HCT116 (cell line): Measurements from ENCODE around the gene LRRC14B. TPM values are rescaled to one million over a fixed set of nuclear protein-coding genes. Genes with fewer than 3 reads are reported as not detected.
"Not testable (repeated sequence)": the region's sequence is repeated elsewhere in the genome, so short reads cannot be mapped to it uniquely, and the experiment has no call there.

Experiments used
- ATAC-seq: fragments of 200-7000 bp; cut with Tn5 transposase; 2 replicates; pipeline ENCODE4 v1.9.1; 2020; ENCODE audit warnings: mild to moderate bottlenecking, moderate library complexity
- BruUV-seq: library from RNA; stranded (reverse); fragments of 400-500 nt; replicated peaks from 2 replicates; lab custom pipeline; 2021; lab: Mats Ljungman, UMichigan
- CTCF ChIA-PET: fragments of 300-600 bp; sonication (Branson Sonifier 250); formaldehyde crosslinking; loops from one replicate; lab custom pipeline; 2021; ENCODE audit warnings: antibody characterized with exemption; lab: Charles Lee
- POLR2A ChIA-PET: fragments of 300-600, 350-600 bp; sonication (Branson Sonifier 250); formaldehyde crosslinking; loops from one replicate; lab custom pipeline; 2021; ENCODE audit warnings: antibody characterized with exemption; lab: Charles Lee
- RAD21 ChIA-PET, 2 experiments: fragments of 300-600 bp; sonication (Branson Sonifier 250); formaldehyde crosslinking; loops; one replicate each; lab custom pipeline; 2023; ENCODE audit warnings: low total read pairs in 2 of 2; ENCODE audit not compliant: uncharacterized antibody in 2 of 2, unreplicated experiment in 2 of 2, low non-redundant PET in 1 of 2; lab: Charles Lee
- DNase-seq: peaks from one replicate; pipeline ENCODE4 v3.0.0-alpha.2; 2010; ENCODE audit warnings: low read depth, low spot score
- H2AFZ ChIP-seq: fragments of 200-600 bp; shearing (Covaris generic), sonication (generic); 2 replicates; pipeline ENCODE4 v1.6.1; 2017; ENCODE audit warnings: low read depth, mixed run types, mixed read lengths, antibody characterized with exemption, low read length; ENCODE audit not compliant: poor library complexity, severe bottlenecking
- H3K27ac ChIP-seq: 2 replicates; pipeline ENCODE4 v1.5.1; 2012; ENCODE audit warnings: low read depth, low read length
- H3K27me3 ChIP-seq: fragments of 200-600 bp; sonication (generic); 2 replicates; pipeline ENCODE4 v1.6.1; 2016; ENCODE audit warnings: mixed run types, low read length, mixed read lengths; ENCODE audit not compliant: insufficient read depth
- H3K36me3 ChIP-seq, 2 experiments: fragments of 200-500 bp in 1 of 2; fragments of 200-600 bp in 1 of 2; sonication (Bioruptor generic) in 1 of 2; sonication (generic) in 1 of 2; 2 replicates each; pipeline versions ENCODE4 v1.5.1 to v1.6.1; 2014 to 2016; ENCODE audit warnings: low read length in 2 of 2, inconsistent platforms in 1 of 2, mixed read lengths in 1 of 2, mixed run types in 1 of 2; ENCODE audit not compliant: insufficient read depth in 2 of 2, control insufficient read depth in 1 of 2
- H3K4me1 ChIP-seq, 2 experiments: fragments of 200-600 bp in 1 of 2; sonication (generic) in 1 of 2; 2 replicates each; pipeline versions ENCODE4 v1.5.1 to v1.6.1; 2012 to 2017; ENCODE audit warnings: low read length in 2 of 2, inconsistent platforms in 1 of 2, mild to moderate bottlenecking in 1 of 2, mixed read lengths in 1 of 2, mixed run types in 1 of 2, moderate library complexity in 1 of 2; ENCODE audit not compliant: insufficient read depth in 2 of 2, control insufficient read depth in 1 of 2
- H3K4me2 ChIP-seq: fragments of 200-600 bp; sonication (generic); 2 replicates; pipeline ENCODE4 v1.6.1; 2017; ENCODE audit warnings: mixed run types, low read length, mixed read lengths
- H3K4me3 ChIP-seq, 2 experiments: fragments of 200-600 bp in 1 of 2; sonication (generic) in 1 of 2; replicated peaks in 1 of 2; 2 replicates each; pipeline ENCODE4 v1.5.1; 2011 to 2016; ENCODE audit warnings: low read length in 2 of 2, control low read depth in 1 of 2, low read depth in 1 of 2, mild to moderate bottlenecking in 1 of 2, mixed read lengths in 1 of 2, mixed run types in 1 of 2
- H3K79me2 ChIP-seq: fragments of 200-600 bp; sonication (generic); 2 replicates; pipeline ENCODE4 v1.6.1; 2017; ENCODE audit warnings: mild to moderate bottlenecking, mixed run types, low read length, moderate library complexity, mixed read lengths; ENCODE audit not compliant: insufficient read depth
- H3K9ac ChIP-seq: fragments of 200-600 bp; sonication (generic); 2 replicates; pipeline ENCODE4 v1.6.1; 2016; ENCODE audit warnings: low read length, mixed read lengths
- H3K9me2 ChIP-seq: fragments of 200-600 bp; sonication (generic), shearing (Covaris generic); 2 replicates; pipeline ENCODE4 v1.6.1; 2017; ENCODE audit warnings: mixed run types, mild to moderate bottlenecking, moderate library complexity; ENCODE audit not compliant: insufficient read depth
- H3K9me3 ChIP-seq, 2 experiments: fragments of 200-500 bp in 1 of 2; fragments of 200-600 bp in 1 of 2; sonication (Bioruptor generic) in 1 of 2; sonication (generic) in 1 of 2; 2 replicates each; pipeline ENCODE4 v1.6.1; 2014 to 2017; ENCODE audit warnings: low read length in 2 of 2, mixed read lengths in 2 of 2, inconsistent platforms in 1 of 2, low read depth in 1 of 2, mild to moderate bottlenecking in 1 of 2, mixed run types in 1 of 2, moderate library complexity in 1 of 2; ENCODE audit not compliant: control insufficient read depth in 1 of 2, insufficient read depth in 1 of 2
- H4K20me1 ChIP-seq: fragments of 200-600 bp; sonication (generic), shearing (Covaris generic); 2 replicates; pipeline ENCODE4 v1.6.1; 2017; ENCODE audit warnings: mixed run types, mild to moderate bottlenecking, moderate library complexity; ENCODE audit not compliant: insufficient read depth
- JUND ChIP-seq: IDR thresholded peaks from 2 replicates; pipeline ENCODE4 v1.6.1; 2012
- intact Hi-C: fragments of 100-400 bp; cut with micrococcal nuclease; formaldehyde crosslinking; loops from 2 replicates; pipeline ENCODE4 v1.10.0; 2022
- total RNA-seq: library from RNA; stranded (reverse); gene quantifications from one replicate; pipeline ENCODE4 v1.2.1, GENCODE V29; 2021; ENCODE audit not compliant: unreplicated experiment

LRRC14B gene
- total RNA-seq, 1 experiment from 2014 or later: not detected

DNA sequence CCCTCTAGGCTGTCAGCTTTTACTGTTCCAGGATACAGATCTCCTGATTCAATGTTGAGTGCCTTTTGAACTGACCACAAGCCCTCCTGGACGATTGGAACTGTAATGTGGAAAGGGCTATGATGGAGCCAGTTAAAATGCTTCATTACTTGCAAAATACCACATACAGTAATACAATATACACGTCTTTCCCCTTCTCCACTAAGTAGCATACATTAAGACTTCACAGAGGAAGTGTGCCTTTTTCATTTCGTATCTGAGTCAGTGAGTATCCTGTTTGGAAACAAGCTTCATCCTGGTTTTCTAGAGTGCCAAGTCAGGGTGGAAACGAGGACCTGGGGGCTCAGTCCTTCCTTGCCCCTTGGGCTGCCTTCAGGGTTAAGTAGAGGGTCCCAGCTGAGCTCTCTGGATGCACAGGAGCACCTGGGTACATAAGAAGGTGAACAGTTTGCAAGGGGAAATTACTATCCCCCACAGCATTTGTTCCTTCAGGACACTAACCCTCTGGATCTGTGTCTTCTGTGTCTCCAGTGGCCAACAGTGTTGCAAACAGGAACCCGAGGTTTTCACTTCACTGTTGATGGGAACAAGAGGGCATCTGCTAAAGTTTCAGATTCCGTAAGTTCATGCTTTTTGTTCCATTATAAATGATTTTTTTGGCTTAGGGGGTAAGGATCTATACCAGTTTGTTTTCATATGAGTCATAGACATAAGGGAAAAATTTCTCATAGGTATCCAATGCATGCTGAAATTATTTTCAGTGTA lies 31.8 kb downstream of the LRRC14B start:
- peaks cover 63% of the 10 kb centered on the region for H3K79me2 ChIP-seq

DNA sequence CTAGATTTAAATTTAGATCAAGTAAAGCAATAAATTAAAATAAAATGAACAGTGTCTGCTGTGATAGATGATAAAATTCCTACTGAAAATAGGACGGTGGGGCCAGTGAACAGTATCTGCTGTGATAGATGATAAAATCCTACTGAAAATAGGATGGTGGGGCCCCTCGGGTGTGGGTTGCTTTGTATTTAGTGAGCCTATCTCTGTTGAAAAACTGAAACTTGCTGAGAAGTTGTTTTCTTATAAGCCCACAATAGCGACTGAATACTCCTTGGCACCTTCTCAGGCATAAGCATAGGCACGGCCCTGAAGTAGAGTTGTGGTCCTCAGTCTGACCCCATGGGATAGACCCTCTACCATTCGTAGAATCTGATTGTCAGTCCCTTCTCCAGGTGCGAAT lies 32.5 kb downstream of the LRRC14B start:
- no peak for TF ChIP-seq JUND
- H3K27ac ChIP-seq: no peak overlapping the region
- intact Hi-C loops: no loop called here
- ChIA-PET RAD21 (no interaction called here), POLR2A (no interaction called here), CTCF (no interaction called here)
- no peaks in the 10 kb centered on the region for H3K27me3 ChIP-seq
- BruUV-seq: no TSS peak
- H3K4me2 ChIP-seq: no peak overlapping the region
- no peaks in the 10 kb centered on the region for H3K9me2 ChIP-seq
- H3K4me3 ChIP-seq: no peak overlapping the region
- H3K79me2 ChIP-seq: peaks cover 62% of the 10 kb centered on the region
- peaks cover 0 to 10% of the 10 kb centered on the region in 2 experiments; a peak in 1 of 4 replicates for H3K4me1 ChIP-seq
- no peaks in the 10 kb centered on the region; the same call in 1 of the 2 replicates for H4K20me1 ChIP-seq
- H2AFZ ChIP-seq: no peak overlapping the region
- no peak for DNase-seq
- peaks cover 24 to 29% of the 10 kb centered on the region in 2 experiments for H3K36me3 ChIP-seq
- H3K9me3 ChIP-seq: no peaks in the 10 kb centered on the region
- no peak for ATAC-seq
- no peak overlapping the region for H3K9ac ChIP-seq

More for the DNA sequence above, 31.8 kb downstream of the LRRC14B start:
- intact Hi-C loops, RAD21 ChIA-PET, DNase-seq, H3K27me3 ChIP-seq, H3K9me2 ChIP-seq, POLR2A ChIA-PET, BruUV-seq, H2AFZ ChIP-seq, CTCF ChIA-PET, H4K20me1 ChIP-seq, ATAC-seq, H3K9ac ChIP-seq, H3K27ac ChIP-seq, H3K4me3 ChIP-seq, H3K4me2 ChIP-seq, H3K9me3 ChIP-seq, H3K4me1 ChIP-seq: not testable (repeated sequence)
- peaks cover 18 to 26% of the 10 kb centered on the region in 2 experiments for H3K36me3 ChIP-seq
